HL-60 (cell line): ENCODE measurements around the gene NLGN1.
"Not testable (repeated sequence)": the region's sequence is repeated elsewhere in the genome, so short reads cannot be mapped to it uniquely, and the experiment has no call there.

Experiments used
- DNase-seq, 2 experiments: peaks; one replicate each; pipeline ENCODE4 v3.0.0-alpha.2; 2010 to 2020; ENCODE audit warnings: low read depth in 1 of 2, low spot score in 1 of 2
- H3K27ac ChIP-seq: fragments of 250-450 bp; sonication (Bioruptor Pico); replicated peaks from 2 replicates; pipeline ENCODE4 v1.5.1; 2020; ENCODE audit warnings: mild to moderate bottlenecking, moderate library complexity
- H3K27me3 ChIP-seq: fragments of 250-450 bp; sonication (Bioruptor Pico); 2 replicates; pipeline ENCODE4 v1.5.1; 2021; ENCODE audit warnings: mild to moderate bottlenecking, moderate library complexity; ENCODE audit not compliant: insufficient read depth, poor library complexity, severe bottlenecking
- H3K4me3 ChIP-seq: replicated peaks from 2 replicates; pipeline ENCODE4 v1.5.1; 2011; ENCODE audit warnings: mild to moderate bottlenecking, control low read depth, low read length; ENCODE audit not compliant: insufficient read depth
- CTCF ChIP-seq: IDR thresholded peaks from one replicate; pipeline ENCODE4 v1.5.1; 2011; ENCODE audit warnings: low read length, control low read depth, inconsistent platforms; ENCODE audit not compliant: insufficient read depth
- GABPA ChIP-seq: IDR thresholded peaks from 2 replicates; pipeline ENCODE4 v1.6.1; 2012; ENCODE audit warnings: low read depth
- POLR2AphosphoS5 ChIP-seq: IDR thresholded peaks from 2 replicates; pipeline ENCODE4 v1.6.1; 2012; ENCODE audit warnings: low read depth
- REST ChIP-seq: IDR thresholded peaks from 2 replicates; pipeline ENCODE4 v1.6.1; 2012; ENCODE audit warnings: low read depth; ENCODE audit not compliant: insufficient replicate concordance
- SPI1 ChIP-seq: IDR thresholded peaks from 2 replicates; pipeline ENCODE4 v1.6.1; 2012; ENCODE audit warnings: low read depth, mild to moderate bottlenecking, borderline replicate concordance

The NLGN1 gene

GRCh38 chr3:173529062-173529711 lies 131.6 kb downstream of the NLGN1 start:
- Histone ChIP-seq H3K4me3 (no peak overlapping the region), H3K27ac (no peak overlapping the region), H3K27me3 (no peaks in the 10 kb centered on the region)
- TF ChIP-seq CTCF = peak; percentile 35
- TF ChIP-seq REST = no peak
- peak in 1 of 2 experiments; percentile 17 for DNase-seq

DNA sequence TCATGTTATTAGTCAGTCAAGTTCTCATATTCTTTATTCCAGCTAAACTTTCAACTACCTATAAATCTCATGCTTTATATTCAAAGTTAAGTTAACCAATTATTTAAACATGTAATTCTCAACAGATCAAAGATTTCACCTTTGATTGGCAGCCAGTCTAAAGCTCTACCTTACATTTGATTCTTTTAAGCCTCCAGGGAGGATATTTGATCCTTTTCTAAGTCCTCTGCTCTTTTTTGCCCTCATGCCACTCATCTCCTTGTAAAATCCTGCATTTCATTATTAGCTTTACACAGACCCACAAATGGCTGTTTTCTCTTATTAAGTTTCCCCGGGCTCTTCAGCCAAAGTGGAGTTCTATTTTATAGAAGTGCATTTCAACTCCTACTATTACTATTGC lies 134.1 kb downstream of the NLGN1 start:
- DNase-seq = no peak
- Histone ChIP-seq H3K4me3 (no peak overlapping the region), H3K27me3 (no peaks in the 10 kb centered on the region), H3K27ac (no peak overlapping the region)
- TF ChIP-seq GABPA (no peak), CTCF (no peak), SPI1 (no peak), REST (no peak), POLR2AphosphoS5 (no peak)

- Histone ChIP-seq H3K27ac (no peak overlapping the region), H3K4me3 (no peak overlapping the region), H3K27me3 (no peaks in the 10 kb centered on the region)
- no peak for TF ChIP-seq CTCF
- no peak for TF ChIP-seq SPI1
- no peak for TF ChIP-seq POLR2AphosphoS5
- TF ChIP-seq REST = no peak
- TF ChIP-seq GABPA = no peak
- DNase-seq = no peak
These were observed 140.9 kb downstream of the NLGN1 start for GRCh38 chr3:173538410-173538809.

GRCh38 chr3:173545590-173545989 lies 148.0 kb downstream of the NLGN1 start:
- H3K27me3 ChIP-seq, DNase-seq, H3K27ac ChIP-seq, H3K4me3 ChIP-seq: not testable (repeated sequence)
